ENCODE data around the gene GOLGA7B.
A peak's percentile ranks its signal among the peaks of the same experiment; 100 is the strongest.

The GOLGA7B gene

DNA sequence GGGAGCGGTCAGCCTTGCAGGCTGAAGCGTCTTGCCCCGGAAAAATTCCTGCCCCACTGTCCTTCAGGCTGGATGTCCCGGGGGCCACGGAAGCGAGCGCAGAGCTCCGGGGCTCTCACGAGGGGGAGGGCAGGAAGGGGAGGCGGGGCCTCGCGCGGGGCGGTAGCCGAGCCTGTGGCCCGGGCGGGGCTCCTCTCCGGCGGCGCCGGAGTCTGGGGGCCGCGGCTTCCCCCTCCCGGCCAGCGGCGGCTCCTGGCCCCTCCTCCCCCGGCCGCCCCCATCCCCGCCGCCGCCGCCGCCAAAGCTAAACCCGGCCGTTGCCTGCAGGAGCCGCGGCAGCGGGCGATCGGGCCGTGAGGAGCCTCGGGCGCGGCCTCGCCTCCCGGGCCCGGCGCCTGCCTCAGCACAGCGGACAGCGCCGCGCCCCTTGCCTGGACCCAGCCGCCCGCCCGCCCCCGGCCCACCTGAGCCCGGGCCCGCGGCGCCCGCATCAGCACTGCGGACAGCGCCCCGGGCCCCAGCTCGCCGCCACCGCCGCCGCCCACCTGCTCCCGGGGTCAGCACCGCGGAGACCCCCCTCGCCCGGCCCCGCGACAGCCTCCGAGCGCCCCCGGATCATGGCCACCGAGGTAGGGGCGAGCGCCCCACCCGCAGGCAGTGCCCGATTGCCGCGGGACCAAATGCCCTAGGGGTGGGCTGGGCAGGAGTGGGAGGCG, at the start of gene GOLGA7B:
Gene GOLGA7B, plus strand, starts transcription at position 157 of the 716 bp plus-strand sequence. Its CDS starts 461 bp downstream, at position 618.
- peak; percentile 64 to 75 for DNase-seq

DNA sequence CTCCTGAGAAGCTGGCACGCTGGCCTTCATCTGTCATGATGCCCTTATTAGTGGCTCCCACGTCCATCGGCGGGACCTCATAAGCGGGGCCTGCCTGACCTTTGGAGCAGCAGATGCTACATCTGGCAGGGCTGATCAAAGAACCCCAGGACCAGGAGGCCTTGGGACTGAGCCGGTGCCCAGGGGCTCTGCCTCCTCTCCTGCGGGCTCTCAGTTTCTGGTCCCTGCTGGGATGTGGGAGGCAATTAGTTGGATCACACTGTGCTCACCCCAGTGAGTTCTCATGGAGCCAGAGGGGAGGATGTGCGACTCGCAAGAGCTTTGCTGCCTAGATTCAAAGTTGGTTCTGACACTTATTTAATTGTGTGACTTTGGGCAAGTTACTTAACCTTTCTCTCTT, 49.2 kb upstream of the GOLGA7B start:
- no peak for DNase-seq

DNA sequence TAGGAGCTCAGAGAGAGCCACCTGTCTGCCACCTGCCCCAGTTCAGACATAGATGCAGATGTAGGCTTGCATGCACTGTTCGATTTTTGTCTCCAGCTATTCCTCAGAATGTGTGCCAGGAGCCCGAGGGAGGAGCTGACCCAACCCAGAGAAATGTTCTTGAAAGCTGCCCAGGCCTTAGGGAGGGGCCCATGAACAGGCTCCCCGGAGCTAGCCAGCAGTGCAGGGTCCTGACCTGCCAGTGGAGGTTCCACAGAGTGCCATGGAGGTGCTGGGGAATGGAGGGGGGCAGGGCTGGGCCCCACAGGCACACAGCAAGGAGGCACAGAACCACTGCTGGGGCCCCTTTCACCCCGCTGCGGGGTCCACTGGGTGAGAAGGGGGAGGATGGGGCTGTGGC, 48.2 kb upstream of the GOLGA7B start:
- DNase-seq, result no peak

DNA sequence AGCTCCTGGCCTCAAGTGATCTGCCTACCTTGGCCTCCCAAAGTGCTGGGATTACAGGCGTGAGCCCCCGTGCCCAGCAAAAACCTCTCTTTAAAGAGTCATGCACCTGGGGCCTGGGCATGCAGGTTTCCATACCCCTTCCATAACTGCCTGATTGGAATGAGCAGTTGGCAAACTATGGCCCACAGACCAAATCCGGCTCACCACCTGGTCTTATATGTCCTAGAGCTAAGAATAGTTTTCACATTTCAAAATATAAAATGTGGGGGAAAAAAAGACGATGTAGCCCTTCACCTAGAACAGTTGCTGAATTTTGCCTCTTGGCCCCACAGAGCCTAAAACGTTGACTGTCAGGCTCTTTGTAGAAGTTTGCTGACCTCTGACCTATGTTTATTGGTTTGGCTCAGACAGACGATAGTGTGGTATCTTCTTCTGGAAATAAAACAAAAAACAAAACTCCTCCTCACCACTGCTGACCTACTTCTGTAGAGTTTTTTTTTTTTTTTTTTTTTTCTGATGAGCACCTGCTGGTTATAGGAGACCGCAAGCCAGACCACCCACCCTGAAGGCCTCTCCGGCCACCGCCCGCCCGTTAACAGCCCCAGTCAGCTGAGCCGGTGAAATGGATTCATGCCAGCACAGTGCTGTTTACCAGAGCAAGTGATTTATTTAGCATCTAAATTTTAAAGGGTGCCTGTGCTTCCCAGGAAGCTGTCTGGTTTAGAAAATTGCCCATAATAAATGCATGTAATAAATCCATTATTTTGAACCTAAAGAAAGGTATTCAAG, 44.4 kb upstream of the GOLGA7B start:
- DNase-seq, result no peak

DNA sequence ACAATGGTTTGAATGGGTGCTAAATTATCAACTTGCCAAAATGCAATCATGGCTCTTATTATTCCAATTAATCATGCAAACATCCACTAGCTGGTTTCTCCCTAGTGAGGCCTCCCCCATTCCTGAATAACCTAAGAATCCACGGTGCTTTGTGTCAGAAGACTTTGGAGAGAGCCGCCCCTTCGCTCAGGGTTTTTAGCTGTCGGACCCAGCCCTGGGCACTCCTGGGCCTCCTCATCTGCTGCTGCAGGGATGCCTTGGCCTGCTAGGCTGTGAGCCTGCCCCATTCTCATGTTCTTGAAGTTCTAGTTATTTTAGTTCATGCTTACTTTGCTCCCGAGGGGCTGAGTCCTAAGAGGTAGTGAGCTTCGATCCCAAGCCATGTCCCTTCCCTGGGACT, 43.7 kb upstream of the GOLGA7B start:
- no peak for DNase-seq

DNA sequence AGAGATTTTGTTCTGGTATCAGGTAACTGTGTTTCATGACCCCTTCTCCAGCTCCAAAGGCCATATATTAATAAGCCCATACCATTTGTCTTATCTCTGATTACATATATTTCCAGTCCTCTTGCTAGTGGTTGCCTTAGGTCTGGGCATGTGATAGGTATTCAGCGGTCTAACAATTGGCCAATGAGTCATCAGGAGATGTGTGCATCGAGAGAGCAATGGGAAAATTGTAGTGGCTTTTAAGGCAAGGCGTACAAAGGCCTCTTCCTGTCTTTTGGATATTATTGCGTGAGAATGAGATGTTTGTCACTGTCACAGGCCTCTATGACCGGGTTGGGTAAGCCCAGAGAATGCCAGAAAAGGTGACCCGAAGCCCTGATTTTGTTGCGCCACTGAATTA, 39.2 kb upstream of the GOLGA7B start:
- no peak for DNase-seq

DNA sequence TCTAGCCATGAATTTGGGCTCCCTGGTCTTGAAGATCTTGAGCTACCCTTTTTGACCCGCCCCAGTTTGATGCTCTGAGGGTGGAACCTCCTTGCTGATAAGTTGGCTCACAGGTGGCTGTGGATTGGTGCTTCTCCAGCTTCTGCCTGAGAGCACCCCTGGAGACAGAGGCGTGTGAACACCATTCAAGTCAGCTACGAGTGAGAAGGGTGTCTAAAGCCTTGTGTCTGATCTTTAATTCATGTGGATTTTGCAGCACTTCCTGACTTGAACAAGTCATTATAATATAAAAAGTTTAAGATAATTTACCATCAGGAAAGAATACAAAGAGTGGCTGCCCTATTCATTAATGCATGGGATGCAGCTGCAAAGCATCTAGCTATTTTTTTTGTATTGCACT, 37.7 kb upstream of the GOLGA7B start:
- DNase-seq, result no peak

DNA sequence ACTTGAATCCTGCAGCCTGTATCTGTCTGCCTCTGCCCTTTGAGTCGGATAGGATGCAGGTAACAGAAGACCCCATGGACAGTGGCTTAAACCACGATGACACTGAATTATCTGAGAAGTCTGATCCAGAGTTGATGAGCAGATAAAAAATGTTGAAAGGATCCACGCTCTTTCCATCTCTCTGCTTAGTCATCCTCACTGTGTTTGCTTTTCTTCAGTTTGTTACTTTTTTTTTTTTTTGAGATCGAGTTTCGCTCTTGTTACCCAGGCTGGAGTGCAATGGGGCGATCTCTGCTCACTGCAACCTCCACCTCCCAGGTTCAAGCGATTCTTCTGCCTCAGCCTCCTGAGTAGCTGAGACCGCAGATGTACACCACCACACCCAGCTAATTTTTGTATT, 36.9 kb upstream of the GOLGA7B start:
- no peak for DNase-seq

DNA sequence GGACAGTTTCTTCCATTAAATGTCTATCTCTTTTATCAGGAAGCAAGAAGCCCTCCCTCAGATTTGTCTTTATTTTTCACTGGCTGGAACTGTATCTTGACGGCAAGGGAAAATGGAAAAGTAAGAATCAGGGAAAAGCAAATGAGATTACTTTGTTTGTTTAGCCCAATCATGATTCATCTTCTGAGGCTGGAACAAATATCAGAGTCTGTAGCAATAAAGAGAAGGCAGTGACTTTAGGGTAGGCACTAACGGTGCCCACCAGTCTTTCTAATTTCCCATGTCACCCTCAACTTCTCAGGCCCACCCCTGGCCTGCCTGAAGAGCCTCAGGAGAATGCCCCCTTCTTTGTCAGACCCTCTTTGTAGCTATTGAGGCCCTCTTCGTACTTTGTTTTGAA, 36.3 kb upstream of the GOLGA7B start:
- no peak for DNase-seq

DNA sequence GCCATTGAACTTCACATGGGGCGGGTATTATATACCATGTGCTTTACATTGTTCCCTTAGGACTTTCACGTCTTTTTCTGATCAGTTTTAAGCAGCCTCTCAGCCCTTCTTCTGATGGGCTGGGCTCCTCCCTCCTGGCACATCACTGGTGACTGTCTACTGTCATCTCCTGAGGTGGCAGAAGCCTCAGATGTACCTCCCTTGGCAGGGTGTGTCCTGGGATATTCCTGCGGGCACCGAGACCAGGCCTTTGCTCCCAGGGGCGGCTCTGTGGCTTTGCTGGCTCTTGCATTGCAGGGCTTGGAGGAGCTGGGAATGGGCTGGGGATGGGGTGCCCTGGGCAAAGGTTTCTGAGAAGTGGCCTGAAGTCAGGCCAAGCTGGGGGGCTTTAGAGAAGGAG, 34.6 kb upstream of the GOLGA7B start:
- no peak for DNase-seq

DNA sequence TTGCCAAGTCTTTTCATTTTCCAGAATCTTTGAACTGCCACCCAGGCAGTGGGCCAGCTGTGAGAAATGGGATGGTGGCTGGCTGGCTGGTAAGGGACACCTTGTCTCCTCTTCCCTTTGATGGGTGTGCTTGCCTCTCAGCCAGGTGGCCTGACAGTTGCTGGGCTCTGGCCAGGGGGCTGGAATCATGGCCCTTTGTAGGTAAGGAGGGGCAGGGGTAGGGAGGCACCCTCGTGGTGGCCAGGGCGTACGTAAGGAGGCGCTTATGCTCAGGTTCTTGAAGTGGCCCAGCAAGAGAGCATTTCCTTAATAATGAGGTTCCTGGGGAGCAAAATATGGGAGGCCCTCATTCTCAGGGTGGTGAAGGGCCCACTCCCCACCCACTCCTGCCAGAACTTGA, 33.0 kb upstream of the GOLGA7B start:
- DNase-seq, result no peak

DNA sequence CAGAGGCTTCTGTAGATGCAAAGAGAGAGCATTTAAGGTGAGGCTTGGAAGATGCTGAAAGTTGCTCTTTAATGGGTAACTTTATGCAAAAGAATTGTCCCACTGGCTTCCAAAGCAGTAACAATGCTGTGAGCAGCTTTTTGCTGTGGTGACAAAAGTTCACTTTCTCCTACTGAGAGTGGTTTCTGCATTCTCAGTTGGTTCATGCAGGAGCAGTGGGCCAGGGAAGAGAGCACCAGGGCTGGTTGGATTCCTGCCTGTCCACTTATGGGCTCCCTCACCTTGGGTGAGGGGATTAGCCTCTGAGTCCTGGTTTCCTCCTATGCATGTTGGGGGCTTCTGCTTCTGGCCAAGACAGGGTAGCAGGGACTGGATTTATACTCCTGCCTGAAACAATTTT, 31.1 kb upstream of the GOLGA7B start:
- DNase-seq, result no peak

DNA sequence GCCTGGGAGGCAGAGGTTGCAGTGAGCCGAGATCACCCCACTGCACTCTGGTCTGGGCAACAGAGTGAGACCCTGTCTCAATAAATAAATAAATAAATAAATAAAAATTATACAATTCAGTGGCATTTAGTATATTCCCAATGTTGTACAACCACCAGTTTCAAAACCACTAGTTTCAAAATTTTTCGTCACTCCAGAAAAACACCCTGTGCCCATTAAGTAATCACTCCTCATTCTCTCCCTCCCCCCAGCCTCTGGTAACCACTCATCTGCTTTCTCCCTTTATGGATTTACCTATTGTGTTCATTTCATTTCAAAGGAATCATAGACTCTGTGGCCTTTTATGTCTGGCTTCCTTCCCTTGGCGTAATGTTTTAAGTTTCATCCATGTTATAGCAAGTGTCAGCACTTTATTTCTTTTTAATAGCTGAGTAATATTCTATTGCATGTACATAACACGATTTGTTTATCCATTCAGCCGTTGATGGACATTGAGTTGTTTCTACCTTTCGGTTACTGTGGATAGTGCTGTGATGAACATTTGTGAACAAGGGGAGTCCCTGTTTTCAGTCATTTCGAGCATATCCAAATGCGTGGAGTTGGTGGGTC, 29.4 kb upstream of the GOLGA7B start:
- DNase-seq, result no peak

DNA sequence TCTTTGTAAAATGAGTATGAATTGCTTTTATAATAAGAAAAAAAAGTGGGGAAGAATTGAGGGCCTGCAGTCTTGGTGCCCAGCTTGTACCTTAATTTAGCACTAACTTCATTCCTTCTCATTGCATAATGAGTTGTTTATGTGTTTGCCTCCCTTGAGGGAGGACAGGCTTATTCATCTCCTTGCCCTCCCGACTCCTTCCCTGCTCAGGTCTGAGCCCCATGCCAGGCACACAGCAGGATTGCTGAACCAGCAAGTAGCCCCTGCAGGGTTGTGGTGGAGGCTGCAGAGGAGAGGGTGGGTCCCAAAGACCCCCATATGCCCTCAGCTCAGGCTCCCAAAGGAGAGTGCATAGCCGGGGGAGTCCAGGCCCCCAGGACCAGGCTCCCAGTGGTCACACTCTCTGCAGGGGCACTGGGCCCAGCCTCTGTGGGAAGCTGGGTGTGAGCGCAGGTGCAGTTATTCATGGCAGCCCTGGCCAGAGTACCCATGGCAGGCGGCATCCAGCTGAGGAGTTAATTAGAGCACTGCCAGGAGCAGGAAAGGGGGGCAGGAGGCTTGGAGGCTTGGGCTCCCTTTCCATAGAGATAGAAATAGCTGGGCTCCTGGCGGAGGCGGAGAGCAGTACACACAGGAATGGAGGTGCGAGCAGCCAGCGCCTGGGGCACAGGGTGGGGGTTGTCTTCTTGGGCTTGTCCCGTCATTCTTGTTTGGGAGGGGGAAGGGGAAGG, 28.2 kb upstream of the GOLGA7B start:
- no peak for DNase-seq

DNA sequence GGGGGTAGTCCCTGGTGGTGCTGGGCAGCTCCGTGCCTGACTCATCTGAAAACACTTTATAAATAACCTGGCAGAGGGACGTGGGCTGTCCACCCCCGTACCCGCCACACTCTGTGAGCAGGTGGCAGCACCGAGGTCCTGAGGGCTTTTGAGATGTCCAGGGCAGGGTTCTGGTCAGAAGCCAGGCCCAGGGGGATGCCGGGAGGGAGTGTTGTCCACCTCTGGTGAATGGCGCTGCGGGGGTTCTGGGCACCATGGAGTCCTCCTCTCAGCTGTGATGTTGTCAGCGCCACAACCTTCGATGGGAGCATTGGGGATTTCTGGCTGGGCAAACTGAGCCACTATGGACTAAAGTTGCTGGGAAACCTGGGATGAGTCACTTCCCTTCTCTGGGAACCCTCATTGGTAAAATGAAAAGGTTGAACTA, 27.4 kb upstream of the GOLGA7B start:
- no peak for DNase-seq

DNA sequence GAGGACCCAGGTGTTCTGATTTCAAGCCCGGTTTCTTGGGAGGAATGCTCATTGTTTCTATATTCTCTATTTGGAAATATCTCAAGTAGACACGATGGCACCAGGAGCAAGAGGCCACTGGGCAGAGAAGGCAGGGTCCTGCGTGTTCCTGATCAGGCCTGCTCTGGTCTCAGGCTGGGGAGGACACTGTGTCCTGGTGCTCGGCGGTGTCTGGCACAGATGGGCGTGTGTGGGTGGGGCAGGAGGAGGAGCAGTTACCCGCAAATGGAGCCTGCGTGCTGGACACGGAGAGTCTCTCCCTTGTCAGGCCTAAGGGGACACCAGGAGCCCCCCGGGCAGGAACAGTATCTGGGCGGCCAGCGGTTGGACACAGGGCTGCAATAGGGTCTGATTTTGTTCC, 25.9 kb upstream of the GOLGA7B start:
- no peak for DNase-seq

DNA sequence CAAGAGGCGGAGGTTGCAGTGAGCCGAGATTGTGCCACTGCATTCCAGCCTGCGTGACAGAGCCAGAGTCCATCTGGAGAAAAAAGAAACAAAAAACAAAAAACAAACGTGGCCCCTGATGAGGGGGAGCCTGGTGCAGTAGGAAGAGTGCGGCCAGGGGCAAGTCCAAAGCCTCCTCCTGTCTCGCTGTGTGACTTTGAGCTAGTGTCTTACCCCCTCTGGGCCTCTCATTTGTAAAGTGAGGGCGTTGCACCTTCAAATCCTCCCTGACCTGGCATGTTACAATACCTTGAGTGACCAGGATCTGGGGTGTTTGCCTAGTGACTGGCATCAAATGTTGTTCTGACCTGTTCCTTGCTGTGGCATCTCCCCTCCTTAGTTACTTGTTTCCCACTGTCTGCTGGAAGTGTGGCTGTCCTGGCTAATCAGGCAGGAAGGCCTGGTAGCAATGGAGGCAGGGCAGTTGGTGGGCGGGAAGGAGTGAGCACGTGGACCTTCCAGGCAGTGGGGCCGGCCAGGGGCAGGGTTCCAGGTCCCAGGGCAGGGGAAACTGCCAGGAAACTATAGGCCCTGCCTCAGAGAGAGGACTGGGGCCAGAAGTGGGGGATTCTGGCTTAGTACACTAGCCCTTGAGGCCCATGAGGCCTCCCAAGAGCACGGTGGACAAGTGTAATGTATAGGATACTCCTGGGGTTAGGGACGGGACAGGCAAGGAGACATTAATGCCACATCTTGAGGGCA, 24.5 kb upstream of the GOLGA7B start:
- DNase-seq, result no peak

DNA sequence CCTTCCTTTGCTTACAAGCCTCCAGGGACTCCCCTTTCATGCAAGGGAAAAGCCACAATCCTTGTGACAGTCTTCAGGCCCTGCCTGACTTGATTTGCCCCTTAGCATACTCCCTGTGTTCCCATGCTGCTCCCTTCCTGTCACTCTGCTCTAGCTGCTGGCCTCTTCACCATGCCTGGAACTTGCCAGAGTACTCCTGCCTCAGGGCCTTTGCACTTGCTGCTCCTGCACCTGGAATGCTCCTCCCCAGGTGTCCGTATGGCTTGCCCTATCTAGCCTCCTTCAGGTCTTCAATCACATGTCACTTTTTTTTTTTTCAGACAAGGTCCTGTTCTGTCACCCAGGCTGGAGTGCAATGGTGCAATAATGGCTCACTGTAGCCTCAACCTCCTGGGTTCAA, 22.8 kb upstream of the GOLGA7B start:
- DNase-seq, result no peak

DNA sequence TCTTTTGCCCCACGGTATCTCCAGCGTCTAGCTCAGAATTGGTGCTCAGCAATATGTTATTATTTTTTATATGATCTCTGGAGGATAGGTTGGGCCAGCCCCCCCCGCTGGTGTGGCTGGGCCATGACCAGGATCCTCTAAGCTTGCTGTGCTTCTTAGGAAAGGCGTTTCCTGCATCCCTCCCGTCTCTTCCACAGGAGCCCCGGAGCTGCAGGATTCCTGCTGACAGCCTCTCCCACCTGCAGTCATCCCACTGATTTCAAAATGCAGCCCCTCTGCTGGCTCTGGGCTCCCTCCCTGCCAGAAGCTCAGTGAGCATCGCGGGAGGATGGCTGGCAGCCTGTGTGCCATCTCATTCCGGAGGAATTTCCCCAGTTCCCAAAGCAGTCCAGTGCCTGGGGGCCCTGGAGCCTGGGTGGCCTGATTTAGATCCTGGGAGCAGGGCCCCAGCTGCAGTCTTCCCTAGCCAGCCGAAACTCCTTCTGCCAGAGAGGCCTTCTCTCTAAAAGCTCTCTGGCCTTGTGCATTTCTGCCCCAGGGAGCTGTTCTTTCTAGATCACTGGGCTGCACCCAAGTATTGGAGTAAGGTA, 21.8 kb upstream of the GOLGA7B start:
- no peak for DNase-seq

DNA sequence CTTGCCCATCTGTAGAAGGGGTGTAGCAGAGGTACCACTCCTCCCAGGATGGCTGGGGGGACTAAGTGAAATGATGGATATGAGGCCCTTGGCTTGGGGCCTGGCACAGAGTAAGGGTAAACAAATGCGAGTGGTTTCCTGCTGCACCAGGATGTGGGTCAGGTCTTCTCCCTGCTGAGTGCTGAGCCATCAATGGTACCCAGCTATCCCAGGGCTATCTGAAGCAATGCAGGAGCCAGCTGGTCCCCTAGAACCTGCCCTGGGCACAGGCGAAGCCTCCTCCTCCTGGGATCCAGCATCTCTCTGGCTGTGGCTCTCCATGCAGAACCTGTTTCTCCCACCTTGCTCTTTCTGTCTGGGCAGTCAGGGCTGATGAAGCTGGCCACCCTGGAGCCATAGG, 20.9 kb upstream of the GOLGA7B start:
- no peak for DNase-seq

DNA sequence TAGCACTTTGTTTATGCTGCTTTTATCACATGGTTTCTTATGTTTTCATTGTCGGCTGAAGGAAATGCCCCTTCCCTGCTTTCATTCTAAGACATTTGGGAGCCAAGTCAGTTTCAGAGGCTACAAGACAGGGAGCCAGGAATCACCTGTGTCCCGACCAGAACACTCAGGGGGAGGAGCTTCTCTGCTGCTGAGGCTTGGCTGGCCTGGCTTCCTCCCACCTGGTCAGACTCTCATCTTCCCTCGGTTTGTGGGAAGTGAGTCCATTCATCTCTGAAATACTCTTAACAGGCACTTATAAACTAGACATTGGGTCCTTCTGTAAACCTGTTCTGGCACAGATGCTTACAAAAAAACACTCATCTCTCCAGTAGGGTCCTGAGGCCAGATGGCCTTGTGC, 19.6 kb upstream of the GOLGA7B start:
- DNase-seq, result no peak

DNA sequence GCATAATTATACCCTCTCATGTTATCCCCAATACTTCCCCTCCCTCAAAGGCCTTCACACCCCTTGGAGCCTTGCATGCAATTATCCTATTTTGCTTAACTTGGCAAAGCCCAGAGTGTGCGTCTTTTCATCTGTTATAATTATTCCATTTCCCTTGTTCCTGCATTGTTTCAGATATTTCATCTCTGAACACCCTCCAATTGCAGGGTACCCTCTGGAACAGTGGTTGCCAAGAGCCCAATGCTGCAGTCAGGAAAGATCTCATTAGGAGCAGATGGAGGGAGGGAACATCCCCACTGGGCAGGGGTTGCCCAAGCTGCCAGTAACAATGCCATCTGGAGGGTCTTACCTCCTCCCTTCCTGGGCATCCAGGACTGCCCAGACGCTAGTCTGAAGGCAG, 18.4 kb upstream of the GOLGA7B start:
- no peak for DNase-seq
